WTC11 (cell line): ENCODE results near the gene ITGA8.

ENCODE experiments used
- AFF4 ChIP-seq: sonication (generic); formaldehyde crosslinking; IDR thresholded peaks from 2 replicates; pipeline ENCODE4 v1.8.1; 2023; ENCODE audit warnings: mild to moderate bottlenecking, missing genetic modification reagents, borderline replicate concordance
- PREB ChIP-seq: sonication (generic); formaldehyde crosslinking; IDR thresholded peaks from 2 replicates; pipeline ENCODE4 v1.8.1; 2022; ENCODE audit warnings: mild to moderate bottlenecking, missing genetic modification reagents, moderate library complexity, borderline replicate concordance
- TF ChIP-seq, protein P1 (sequence below): sonication (generic); formaldehyde crosslinking; IDR thresholded peaks from 2 replicates; pipeline ENCODE4 v1.8.0; 2022; ENCODE audit warnings: mild to moderate bottlenecking, missing genetic modification reagents

GRCh38 chr10:15751046-15751445, 31.3 kb upstream of the ITGA8 start:
- TF ChIP-seq AFF4 (CRISPR knock-in tag) (no peak), PREB (CRISPR knock-in tag) (no peak)
- TF ChIP-seq, protein P1, sequence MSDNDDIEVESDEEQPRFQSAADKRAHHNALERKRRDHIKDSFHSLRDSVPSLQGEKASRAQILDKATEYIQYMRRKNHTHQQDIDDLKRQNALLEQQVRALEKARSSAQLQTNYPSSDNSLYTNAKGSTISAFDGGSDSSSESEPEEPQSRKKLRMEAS (CRISPR knock-in tag): no peak
